OCI-LY7 (cell line): ENCODE results near the gene SRGAP3. TPM values are rescaled to one million over a fixed set of nuclear protein-coding genes. Genes with fewer than 3 reads are reported as not detected.

Experiments used
- BruUV-seq: library from RNA; stranded (reverse); fragments of 400-500 nt; replicated peaks from 2 replicates; lab custom pipeline; 2021; lab: Mats Ljungman, UMichigan
- CTCF ChIA-PET: fragments of 300-600 bp; sonication (Branson Sonifier 250); formaldehyde crosslinking; loops from one replicate; lab custom pipeline; 2022; ENCODE audit warnings: antibody characterized with exemption; ENCODE audit not compliant: unreplicated experiment; lab: Charles Lee
- POLR2A ChIA-PET: fragments of 300-600 bp; sonication (Branson Sonifier 250); formaldehyde crosslinking; loops from one replicate; lab custom pipeline; 2022; ENCODE audit warnings: antibody characterized with exemption; lab: Charles Lee
- DNase-seq: peaks from one replicate; pipeline ENCODE4 v3.0.0-alpha.2; 2015; ENCODE audit warnings: low spot score
- H2AFZ ChIP-seq: fragments of 200-600 bp; sonication (generic), shearing (Covaris generic); 2 replicates; pipeline ENCODE4 v1.6.1; 2014; ENCODE audit warnings: mild to moderate bottlenecking, antibody characterized with exemption, low read length, moderate library complexity
- H3K27ac ChIP-seq: fragments of 200-600 bp; sonication (generic); 2 replicates; pipeline ENCODE4 v1.5.1; 2014; ENCODE audit warnings: mixed run types, low read depth, mild to moderate bottlenecking, moderate library complexity, low read length, inconsistent platforms; ENCODE audit not compliant: poor library complexity, severe bottlenecking
- H3K36me3 ChIP-seq: fragments of 200-600 bp; sonication (generic); 2 replicates; pipeline ENCODE4 v1.6.1; 2014; ENCODE audit warnings: mild to moderate bottlenecking, antibody characterized with exemption, low read length, moderate library complexity, mixed read lengths; ENCODE audit not compliant: insufficient read depth
- H3K4me1 ChIP-seq: fragments of 200-600 bp; sonication (generic); 2 replicates; pipeline ENCODE4 v1.5.1; 2014; ENCODE audit warnings: mild to moderate bottlenecking, low read length; ENCODE audit not compliant: insufficient read depth, poor library complexity, severe bottlenecking
- H3K4me2 ChIP-seq: fragments of 200-600 bp; sonication (generic); 2 replicates; pipeline ENCODE4 v1.6.1; 2014; ENCODE audit warnings: mild to moderate bottlenecking, low read length
- H3K4me3 ChIP-seq: fragments of 200-600 bp; sonication (generic); 2 replicates; pipeline ENCODE4 v1.5.1; 2014; ENCODE audit warnings: mild to moderate bottlenecking, low read depth, low read length; ENCODE audit not compliant: poor library complexity, severe bottlenecking
- H3K79me2 ChIP-seq: fragments of 200-600 bp; sonication (generic); 2 replicates; pipeline ENCODE4 v1.6.1; 2016; ENCODE audit warnings: low read depth, mild to moderate bottlenecking, low read length, moderate library complexity, mixed read lengths; ENCODE audit not compliant: insufficient read depth
- H3K9me2 ChIP-seq: fragments of 200-600 bp; sonication (generic); 2 replicates; pipeline ENCODE4 v1.6.1; 2016; ENCODE audit warnings: mild to moderate bottlenecking, low read length, mixed read lengths; ENCODE audit not compliant: insufficient read depth
- H3K9me3 ChIP-seq: fragments of 200-600 bp; sonication (generic); 2 replicates; pipeline ENCODE4 v1.6.1; 2014; ENCODE audit warnings: mild to moderate bottlenecking, mixed run types, low read length, mixed read lengths
- H4K20me1 ChIP-seq: fragments of 200-600 bp; sonication (generic); 2 replicates; pipeline ENCODE4 v1.6.1; 2014; ENCODE audit warnings: mild to moderate bottlenecking, antibody characterized with exemption, low read length, moderate library complexity, mixed read lengths; ENCODE audit not compliant: insufficient read depth
- EZH2phosphoT487 ChIP-seq: fragments of 200-600 bp; sonication (generic); IDR thresholded peaks from 2 replicates; pipeline ENCODE4 v1.6.1; 2018; ENCODE audit warnings: low read depth, borderline replicate concordance, mild to moderate bottlenecking, mixed run types, antibody characterized with exemption, low read length, moderate library complexity, mixed read lengths
- intact Hi-C: fragments of 100-400 bp; cut with micrococcal nuclease; formaldehyde crosslinking; loops from one replicate; pipeline ENCODE4 v1.10.0; 2022; ENCODE audit not compliant: unreplicated experiment
- total RNA-seq, 2 experiments: library from RNA; depleted of rRNA in 1 of 2; stranded (reverse); fragments of >200 nt in 1 of 2; shearing (Covaris generic) in 1 of 2; gene quantifications; 2 replicates each; pipeline ENCODE4 v1.2.3, GENCODE V29; 2014 to 2022
- TF ChIP-seq, protein P1 (sequence below): fragments of 200-600 bp; sonication (generic); conservative IDR thresholded peaks from 2 replicates; pipeline ENCODE4 v1.5.1; 2014; ENCODE audit warnings: mild to moderate bottlenecking, antibody characterized with exemption, low read length, moderate library complexity, mixed read lengths

SRGAP3 gene
- total RNA-seq, 2 experiments from 2014 or later, result 1.5 to 1.7 TPM

DNA sequence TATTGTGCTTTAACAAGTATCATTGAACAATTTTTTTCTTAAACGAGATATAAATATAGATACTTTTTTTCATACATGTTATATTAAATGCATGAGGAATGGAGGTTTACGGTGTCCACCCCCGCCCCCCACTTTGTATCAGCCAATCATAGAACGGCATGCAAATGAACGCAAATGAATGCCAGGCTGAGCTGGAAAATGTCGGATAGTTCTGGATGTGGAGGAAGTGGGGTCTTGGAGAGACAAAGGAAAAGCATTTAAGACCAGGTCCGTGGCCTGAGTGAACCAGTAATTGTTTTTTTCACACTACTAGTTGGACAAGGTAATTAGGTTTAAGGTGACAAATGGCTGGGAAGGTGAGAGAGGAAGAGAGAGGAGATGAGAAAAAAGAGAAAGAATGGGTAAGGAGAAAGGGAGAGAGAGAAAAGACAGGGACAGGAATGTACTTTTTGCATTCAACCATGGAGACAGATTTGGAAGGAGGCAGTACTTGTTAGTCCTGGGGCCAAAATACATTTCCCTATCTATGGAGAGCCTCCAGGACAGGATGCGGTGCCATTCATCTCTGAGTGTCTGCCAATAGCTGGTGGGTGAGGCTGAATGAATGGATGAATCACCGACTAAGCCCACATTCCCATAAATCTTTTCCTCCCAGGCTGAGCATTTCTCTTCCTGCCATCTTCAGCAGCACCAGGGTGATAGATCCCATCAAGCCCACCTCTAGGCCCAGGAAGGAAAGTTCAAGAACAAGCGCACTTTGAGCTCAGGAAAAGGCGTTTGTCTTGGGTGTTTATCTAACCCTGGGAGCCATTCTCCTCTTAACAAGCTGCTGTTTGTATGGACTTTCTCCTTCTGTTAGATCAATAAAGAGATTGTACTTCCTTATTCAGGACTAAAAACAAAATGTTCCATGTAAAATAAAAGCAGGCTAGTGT is 284.7 kb downstream of the SRGAP3 start:
- Histone ChIP-seq H2AFZ (peak overlapping the region; percentile 95; the same call in 1 of the 2 replicates), H3K79me2 (peaks cover 35% of the 10 kb centered on the region), H3K4me2 (no peak overlapping the region), H3K4me3 (no peak overlapping the region), H3K4me1 (peaks cover 32% of the 10 kb centered on the region), H3K27ac (no peak overlapping the region), H4K20me1 (peaks cover 22% of the 10 kb centered on the region; the same call in 1 of the 2 replicates), H3K9me2 (no peaks in the 10 kb centered on the region), H3K36me3 (peaks cover 25% of the 10 kb centered on the region), H3K9me3 (no peaks in the 10 kb centered on the region)
- ChIA-PET POLR2A (interaction anchor here (0.5 to 1.3 kb wide), 4 partner anchors 10 to 98 kb away, joined by 3 read pairs; no protein-coding TSS in a partner anchor), CTCF (no interaction called here)
- TF ChIP-seq EZH2phosphoT487, result no peak
- TF ChIP-seq, protein P1, sequence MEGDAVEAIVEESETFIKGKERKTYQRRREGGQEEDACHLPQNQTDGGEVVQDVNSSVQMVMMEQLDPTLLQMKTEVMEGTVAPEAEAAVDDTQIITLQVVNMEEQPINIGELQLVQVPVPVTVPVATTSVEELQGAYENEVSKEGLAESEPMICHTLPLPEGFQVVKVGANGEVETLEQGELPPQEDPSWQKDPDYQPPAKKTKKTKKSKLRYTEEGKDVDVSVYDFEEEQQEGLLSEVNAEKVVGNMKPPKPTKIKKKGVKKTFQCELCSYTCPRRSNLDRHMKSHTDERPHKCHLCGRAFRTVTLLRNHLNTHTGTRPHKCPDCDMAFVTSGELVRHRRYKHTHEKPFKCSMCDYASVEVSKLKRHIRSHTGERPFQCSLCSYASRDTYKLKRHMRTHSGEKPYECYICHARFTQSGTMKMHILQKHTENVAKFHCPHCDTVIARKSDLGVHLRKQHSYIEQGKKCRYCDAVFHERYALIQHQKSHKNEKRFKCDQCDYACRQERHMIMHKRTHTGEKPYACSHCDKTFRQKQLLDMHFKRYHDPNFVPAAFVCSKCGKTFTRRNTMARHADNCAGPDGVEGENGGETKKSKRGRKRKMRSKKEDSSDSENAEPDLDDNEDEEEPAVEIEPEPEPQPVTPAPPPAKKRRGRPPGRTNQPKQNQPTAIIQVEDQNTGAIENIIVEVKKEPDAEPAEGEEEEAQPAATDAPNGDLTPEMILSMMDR, result no peak
- DNase-seq, result no peak
- no TSS peak for BruUV-seq
- intact Hi-C loops, result no loop called here

DNA sequence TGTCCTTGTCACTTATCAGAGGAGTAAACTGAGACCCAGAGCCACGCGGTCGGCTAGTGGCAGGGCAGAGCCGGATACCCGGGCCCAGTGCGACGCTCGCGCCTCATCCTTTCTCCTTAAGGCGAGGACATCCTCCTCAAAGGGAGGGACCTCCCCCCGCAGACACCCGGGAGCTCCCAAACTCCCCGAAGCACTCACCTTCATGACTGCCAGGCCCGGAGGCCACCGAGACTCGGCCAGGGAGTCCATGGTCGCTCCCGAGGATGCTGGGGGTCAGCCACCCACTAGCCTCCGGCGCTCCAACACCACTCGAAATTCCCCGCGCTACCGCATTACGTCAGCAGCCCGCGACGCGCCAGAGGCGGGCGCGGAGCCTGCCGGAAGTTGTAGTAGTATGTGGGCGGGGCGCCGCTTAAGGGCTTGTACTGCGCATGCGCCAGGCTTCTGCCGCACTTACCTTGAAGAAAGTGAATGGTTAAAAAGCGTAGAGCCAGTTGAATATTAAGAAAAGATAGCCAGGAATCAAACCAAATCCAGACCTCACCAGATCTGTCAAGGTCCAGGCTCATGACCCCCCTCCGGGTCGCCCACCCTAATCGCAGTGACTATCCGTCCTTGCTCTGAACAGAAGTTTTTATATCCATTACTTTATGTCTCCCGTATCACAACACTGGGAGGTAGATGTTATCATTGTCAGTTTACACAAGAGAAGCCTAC is 286.2 kb downstream of the SRGAP3 start, which contains the start of gene RAD18:
TSS of gene RAD18 (minus strand) at position 336 of the 717 bp plus-strand sequence. CDS start at position 249, 87 bp downstream.
- BruUV-seq, result no TSS peak
- peak within 1 kb of the TSS; percentile 95 for H3K4me2 ChIP-seq
- H3K9me3 ChIP-seq, result no peaks in the 10 kb centered on the region
- H3K4me1 ChIP-seq, result peaks cover 38% of the 10 kb centered on the region
- peak within 1 kb of the TSS; percentile 24 for H3K27ac ChIP-seq
- no peaks in the 10 kb centered on the region for H3K9me2 ChIP-seq
- intact Hi-C loops, result no loop called here
- peak; percentile 95 for DNase-seq
- TF ChIP-seq, protein P1, result no peak
- no peak for TF ChIP-seq EZH2phosphoT487
- H4K20me1 ChIP-seq, result peaks cover 30% of the 10 kb centered on the region; the same call in 1 of the 2 replicates
- peak within 1 kb of the TSS; percentile 94 for H3K4me3 ChIP-seq
- peak within 1 kb of the TSS; percentile 95 for H2AFZ ChIP-seq
- POLR2A ChIA-PET, result interaction anchor here (0.6 to 1.6 kb wide), 2 partner anchors 9 to 818 kb away, joined by 3 to 4 read pairs; no protein-coding TSS in a partner anchor
- CTCF ChIA-PET, result interaction anchor here (0.6 kb wide), 1 partner anchor 1549 kb away, joined by 3 read pairs; no protein-coding TSS in a partner anchor
- H3K36me3 ChIP-seq, result peaks cover 38% of the 10 kb centered on the region
- peaks cover 49% of the 10 kb centered on the region for H3K79me2 ChIP-seq
